HepG2 (cell line): Measurements from ENCODE around the gene CARMIL3. TPM values are rescaled to one million over a fixed set of nuclear protein-coding genes. Genes with fewer than 3 reads are reported as not detected.

Source experiments
- ATRX ChIP-seq: sonication (generic); formaldehyde crosslinking; IDR thresholded peaks from 2 replicates; pipeline ENCODE4 v1.4.0; 2020; ENCODE audit warnings: missing genetic modification reagents, borderline replicate concordance
- CENPX ChIP-seq: sonication (generic); formaldehyde crosslinking; IDR thresholded peaks from 2 replicates; pipeline ENCODE4 v1.9.0; 2021; ENCODE audit warnings: mild to moderate bottlenecking, missing genetic modification reagents, moderate library complexity
- ETV5 ChIP-seq: IDR thresholded peaks from 2 replicates; pipeline ENCODE4 v1.6.1; 2018; ENCODE audit warnings: missing biosample characterization, missing genetic modification reagents, inconsistent platforms, borderline replicate concordance
- FLYWCH1 ChIP-seq: sonication (generic); formaldehyde crosslinking; IDR thresholded peaks from 2 replicates; pipeline ENCODE4 v1.8.1; 2023; ENCODE audit warnings: mild to moderate bottlenecking, missing genetic modification reagents
- POGK ChIP-seq: sonication (generic); formaldehyde crosslinking; conservative IDR thresholded peaks from 2 replicates; pipeline ENCODE4 v1.8.0; 2022; ENCODE audit warnings: mild to moderate bottlenecking, moderate library complexity, missing genetic modification reagents
- PREB ChIP-seq: sonication (generic); formaldehyde crosslinking; IDR thresholded peaks from 2 replicates; pipeline ENCODE4 v1.4.0; 2020; ENCODE audit warnings: missing genetic modification reagents
- REPIN1 ChIP-seq: sonication (generic); formaldehyde crosslinking; IDR thresholded peaks from 2 replicates; pipeline ENCODE4 v1.8.0; 2022; ENCODE audit warnings: missing genetic modification reagents, low read depth, mild to moderate bottlenecking, borderline replicate concordance
- ZBTB4 ChIP-seq: sonication (generic); formaldehyde crosslinking; IDR thresholded peaks from 2 replicates; pipeline ENCODE4 v1.4.0; 2020; ENCODE audit warnings: missing genetic modification reagents, mild to moderate bottlenecking, borderline replicate concordance
- ZNF143 ChIP-seq: sonication (generic); formaldehyde crosslinking; IDR thresholded peaks from 2 replicates; pipeline ENCODE4 v1.4.0; 2020; ENCODE audit warnings: missing genetic modification reagents
- ZNF512B ChIP-seq: sonication (generic); formaldehyde crosslinking; IDR thresholded peaks from 2 replicates; pipeline ENCODE4 v1.5.1; 2020; ENCODE audit warnings: missing genetic modification reagents, mild to moderate bottlenecking, borderline replicate concordance
- ZNF629 ChIP-seq: sonication (generic); formaldehyde crosslinking; conservative IDR thresholded peaks from 2 replicates; pipeline ENCODE4 v1.5.0; 2020; ENCODE audit warnings: missing genetic modification reagents
- ZSCAN5A ChIP-seq: sonication (generic); formaldehyde crosslinking; IDR thresholded peaks from 2 replicates; pipeline ENCODE4 v1.8.0; 2022; ENCODE audit warnings: mild to moderate bottlenecking, missing genetic modification reagents, borderline replicate concordance
- polyA plus RNA-seq, 8 experiments: library from polyadenylated mRNA; depleted of rRNA in 3 of 8; stranded (reverse) in 7 of 8; unstranded in 1 of 8; fragments of >200 nt; fragmentation: Illumina TruSeq in 4 of 8; extraction: Trizol in 4 of 8; gene quantifications; 2 replicates each; pipeline versions ENCODE4 v1.2.1 to v1.2.3, GENCODE V29; 2011 to 2016; ENCODE audit warnings: low read depth in 4 of 8, missing spikeins in 1 of 8, mixed read lengths in 1 of 8; ENCODE audit not compliant: insufficient read depth in 1 of 8
- total RNA-seq, 5 experiments: library from RNA; depleted of rRNA; stranded (reverse); fragments of >200 nt; fragmentation: Illumina TruSeq; extraction: Trizol; gene quantifications; 2 replicates each; pipeline ENCODE4 v1.2.3, GENCODE V29; 2016; ENCODE audit warnings: low read depth in 1 of 5
- TF ChIP-seq, protein P1 (sequence below): sonication (generic); formaldehyde crosslinking; IDR thresholded peaks from 2 replicates; pipeline ENCODE4 v1.4.0; 2020; ENCODE audit warnings: missing genetic modification reagents; ENCODE audit errors: not compliant biosample characterization
- TF ChIP-seq, protein P2 (sequence below): sonication (generic); formaldehyde crosslinking; IDR thresholded peaks from 2 replicates; pipeline ENCODE4 v1.5.0; 2020; ENCODE audit warnings: missing genetic modification reagents

CARMIL3 gene
- total and polyA plus RNA-seq, 2 of the 13 experiments (the other 11 are each of a cell fraction or from before 2014, with no cell fraction given), result 0.27 to 0.55 TPM

DNA sequence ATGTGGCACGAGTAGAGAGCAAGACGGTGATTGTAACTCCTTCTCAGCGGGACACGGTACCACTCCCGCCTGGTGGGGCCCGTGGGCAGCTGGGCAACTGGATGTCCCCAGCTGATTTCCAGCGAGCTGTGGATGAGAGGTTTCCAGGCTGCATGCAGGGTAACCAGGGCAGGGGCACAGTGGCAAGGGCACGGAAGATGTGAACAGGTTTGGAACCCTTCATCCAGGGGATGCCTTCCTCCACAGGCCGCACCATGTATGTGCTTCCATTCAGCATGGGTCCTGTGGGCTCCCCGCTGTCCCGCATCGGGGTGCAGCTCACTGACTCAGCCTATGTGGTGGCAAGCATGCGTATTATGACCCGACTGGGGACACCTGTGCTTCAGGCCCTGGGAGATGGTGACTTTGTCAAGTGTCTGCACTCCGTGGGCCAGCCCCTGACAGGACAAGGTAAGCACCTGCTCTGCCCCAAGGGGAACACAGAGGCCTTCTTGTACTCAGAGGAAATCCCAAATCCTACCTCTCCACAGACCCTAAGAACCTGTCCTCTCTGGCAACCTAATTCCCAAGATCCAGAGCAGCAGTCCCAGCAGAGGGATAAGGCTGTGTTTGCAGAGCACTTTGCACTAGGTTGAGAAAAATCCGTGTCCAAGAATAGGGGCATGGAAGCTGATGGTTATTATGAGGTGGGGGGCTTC is 46.6 kb downstream of the CARMIL3 start (continued):
- no peak for TF ChIP-seq ZNF143 (CRISPR knock-in tag)
- no peak for TF ChIP-seq FLYWCH1
- 0 out of 2 replicates have a peak, but pooled peaks have one; percentile 41 for TF ChIP-seq ZBTB4 (CRISPR knock-in tag)
- TF ChIP-seq, protein P1, sequence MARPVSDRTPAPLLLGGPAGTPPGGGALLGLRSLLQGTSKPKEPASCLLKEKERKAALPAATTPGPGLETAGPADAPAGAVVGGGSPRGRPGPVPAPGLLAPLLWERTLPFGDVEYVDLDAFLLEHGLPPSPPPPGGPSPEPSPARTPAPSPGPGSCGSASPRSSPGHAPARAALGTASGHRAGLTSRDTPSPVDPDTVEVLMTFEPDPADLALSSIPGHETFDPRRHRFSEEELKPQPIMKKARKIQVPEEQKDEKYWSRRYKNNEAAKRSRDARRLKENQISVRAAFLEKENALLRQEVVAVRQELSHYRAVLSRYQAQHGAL, result no peak
- 0 out of 2 replicates have a peak, but pooled peaks have one; percentile 43 for TF ChIP-seq ZSCAN5A (CRISPR knock-in tag)
- no peak for TF ChIP-seq ETV5
- peak; percentile 49; the same call in 1 of the 2 replicates for TF ChIP-seq REPIN1 (CRISPR knock-in tag)
- TF ChIP-seq, protein P2, sequence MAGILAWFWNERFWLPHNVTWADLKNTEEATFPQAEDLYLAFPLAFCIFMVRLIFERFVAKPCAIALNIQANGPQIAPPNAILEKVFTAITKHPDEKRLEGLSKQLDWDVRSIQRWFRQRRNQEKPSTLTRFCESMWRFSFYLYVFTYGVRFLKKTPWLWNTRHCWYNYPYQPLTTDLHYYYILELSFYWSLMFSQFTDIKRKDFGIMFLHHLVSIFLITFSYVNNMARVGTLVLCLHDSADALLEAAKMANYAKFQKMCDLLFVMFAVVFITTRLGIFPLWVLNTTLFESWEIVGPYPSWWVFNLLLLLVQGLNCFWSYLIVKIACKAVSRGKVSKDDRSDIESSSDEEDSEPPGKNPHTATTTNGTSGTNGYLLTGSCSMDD (CRISPR knock-in tag), result peak; percentile 73; the same call in 1 of the 2 replicates
- TF ChIP-seq POGK, result no peak
- no peak for TF ChIP-seq CENPX
- TF ChIP-seq ZNF512B (CRISPR knock-in tag), result peak; percentile 51; the same call in 1 of the 2 replicates
- TF ChIP-seq ZNF629 (CRISPR knock-in tag), result 0 out of 2 replicates have a peak, but pooled peaks have one; percentile 14
- TF ChIP-seq PREB (CRISPR knock-in tag), result 0 out of 2 replicates have a peak, but pooled peaks have one; percentile 52
- TF ChIP-seq ATRX (CRISPR knock-in tag), result no peak
